NT2/D1 (cell line): ENCODE data around the gene SNX18.

ENCODE experiments used
- SUZ12 ChIP-seq: IDR thresholded peaks from 2 replicates; pipeline ENCODE4 v1.6.1; 2011; ENCODE audit not compliant: insufficient read length, insufficient read depth; ENCODE audit errors: extremely low read depth
- YY1 ChIP-seq: IDR thresholded peaks from 2 replicates; pipeline ENCODE4 v1.6.1; 2011; ENCODE audit not compliant: insufficient read length, insufficient read depth

DNA sequence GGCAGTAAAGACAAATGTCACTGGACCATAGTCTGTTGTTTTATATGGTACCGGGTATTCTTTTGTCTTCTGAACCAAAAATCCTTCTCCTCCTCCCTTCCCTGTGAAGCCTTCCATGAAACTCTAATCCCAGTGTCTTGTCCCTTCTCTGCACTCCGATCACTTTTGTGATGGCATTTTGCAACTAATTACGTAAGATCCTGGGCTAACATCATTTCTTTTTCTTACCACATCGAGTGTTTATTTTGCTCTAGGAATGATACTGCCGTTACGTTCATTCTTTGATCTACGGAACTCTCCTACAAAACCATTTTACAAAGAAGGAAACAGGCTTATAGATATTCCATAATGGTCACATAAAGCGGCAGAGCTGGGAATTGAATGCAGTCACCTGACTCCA is 33.7 kb downstream of the SNX18 start:
- no peak for TF ChIP-seq YY1
- TF ChIP-seq SUZ12, result no peak
